GM18909 (cell line): ENCODE data around the gene SYNRG.
"Not testable (repeated sequence)": the region's sequence is repeated elsewhere in the genome, so short reads cannot be mapped to it uniquely, and the experiment has no call there.

Source experiments
- ATAC-seq: cut with Tn5 transposase; IDR thresholded peaks from one replicate; pipeline ENCODE4 v1.9.1; 2021; ENCODE audit warnings: mild to moderate bottlenecking; ENCODE audit not compliant: unreplicated experiment, poor library complexity

Gene SYNRG

GRCh38 chr17:37545486-37545885, 63.7 kb downstream of the SYNRG start:
- no peak for ATAC-seq

- ATAC-seq, result no peak
Observed at GRCh38 chr17:37543637-37544052, 65.6 kb downstream of the SYNRG start.

- ATAC-seq, result no peak
Observed at GRCh38 chr17:37541880-37542660, 67.1 kb downstream of the SYNRG start.

GRCh38 chr17:37538981-37539659, 70.1 kb downstream of the SYNRG start:
- no peak for ATAC-seq

GRCh38 chr17:37535906-37536305, 73.3 kb downstream of the SYNRG start:
- no peak for ATAC-seq

- ATAC-seq, result no peak
Observed at GRCh38 chr17:37532756-37533155, 76.5 kb downstream of the SYNRG start.

GRCh38 chr17:37530420-37530819, 78.8 kb downstream of the SYNRG start:
- no peak for ATAC-seq

- ATAC-seq, result no peak
Observed at GRCh38 chr17:37527249-37527851, 81.9 kb downstream of the SYNRG start.

GRCh38 chr17:37523715-37524219, 85.5 kb downstream of the SYNRG start:
- no peak for ATAC-seq

- no peak for ATAC-seq
Observed at GRCh38 chr17:37521821-37522220, 87.4 kb downstream of the SYNRG start.

- ATAC-seq, result no peak
Observed at GRCh38 chr17:37520174-37520573, 89.0 kb downstream of the SYNRG start.

- no peak for ATAC-seq
Observed at GRCh38 chr17:37519251-37519985, 89.8 kb downstream of the SYNRG start.

GRCh38 chr17:37518826-37519225, 90.4 kb downstream of the SYNRG start:
- no peak for ATAC-seq

- ATAC-seq, result no peak
Observed at GRCh38 chr17:37517881-37518280, 91.3 kb downstream of the SYNRG start.

- no peak for ATAC-seq
Observed at GRCh38 chr17:37516127-37516571, 93.1 kb downstream of the SYNRG start.

- no peak for ATAC-seq
Observed at GRCh38 chr17:37513711-37514110, 95.5 kb downstream of the SYNRG start.

GRCh38 chr17:37512442-37513068, 96.7 kb downstream of the SYNRG start:
- no peak for ATAC-seq

- not testable (repeated sequence) for ATAC-seq
Observed at GRCh38 chr17:37511642-37512041, 97.6 kb downstream of the SYNRG start.

GRCh38 chr17:37510056-37510455, 99.2 kb downstream of the SYNRG start:
- no peak for ATAC-seq

- no peak for ATAC-seq
Observed at GRCh38 chr17:37507111-37507510, 102.1 kb downstream of the SYNRG start.
